Psoas muscle (tissue), 8 donors: ENCODE measurements around the gene SPIRE2. TPM values are rescaled to one million over a fixed set of nuclear protein-coding genes. Genes with fewer than 3 reads are reported as not detected.
A peak's percentile ranks its signal among the peaks of the same experiment; 100 is the strongest.
"Not testable (repeated sequence)": the region's sequence is repeated elsewhere in the genome, so short reads cannot be mapped to it uniquely, and the experiment has no call there.

Experiments
- ATAC-seq, 4 donors: fragments of 200-7000 bp; cut with Tn5 transposase; one replicate each; pipeline ENCODE4 v1.9.1; 2020; ENCODE audit warnings: moderate library complexity in 3 of 4, mild to moderate bottlenecking in 2 of 4
- DNase-seq, 2 donors: peaks; one replicate each; pipeline ENCODE4 v3.0.0-alpha.2; 2020
- H3K27ac ChIP-seq: fragments of 200-600 bp; one replicate; pipeline ENCODE4 v1.8.0; 2022
- H3K27me3 ChIP-seq, 3 donors: fragments of 200-600 bp in 1 of 3; one replicate each; pipeline versions ENCODE4 v1.6.1 to v1.8.0; 2013 to 2022; ENCODE audit warnings: low read length in 2 of 3, mild to moderate bottlenecking in 2 of 3, moderate library complexity in 1 of 3; ENCODE audit not compliant: insufficient read depth in 3 of 3
- H3K36me3 ChIP-seq, 2 donors: fragments of 200-600 bp in 1 of 2; one replicate each; pipeline versions ENCODE4 v1.6.1 to v1.8.0; 2013 to 2022; ENCODE audit warnings: low read depth in 1 of 2, mild to moderate bottlenecking in 1 of 2, moderate library complexity in 1 of 2; ENCODE audit not compliant: insufficient read depth in 1 of 2
- H3K4me1 ChIP-seq: fragments of 200-600 bp; one replicate; pipeline ENCODE4 v1.8.0; 2022
- H3K4me3 ChIP-seq: fragments of 200-600 bp; one replicate; pipeline ENCODE4 v1.8.0; 2022; ENCODE audit warnings: mild to moderate bottlenecking
- H3K9me3 ChIP-seq: fragments of 200-600 bp; one replicate; pipeline ENCODE4 v1.8.0; 2022
- CTCF ChIP-seq: fragments of 200-600 bp; IDR thresholded peaks from one replicate; pipeline ENCODE4 v1.8.0; 2022; ENCODE audit warnings: antibody characterized with exemption
- WGBS, 3 donors: extraction: QIAGEN DNeasy Blood & Tissue Kit; methylation state at CpG; one replicate each; pipeline versions ENCODE4 v1.1.6 to v1.1.7; 2013; 5-methylcytosine and 5-hydroxymethylcytosine counted together
- intact Hi-C, 2 donors: fragments of 100-400 bp; cut with DNase I; formaldehyde crosslinking; loops; one replicate each; pipeline versions ENCODE4 v1.11.0 to v1.14.2; 2022
- long read RNA-seq, 2 donors: library from polyadenylated mRNA; unstranded; transcript quantifications; one replicate each; pipeline ENCODE4 v2.0.0, GENCODE V29; 2021
- polyA plus RNA-seq, 3 donors: library from polyadenylated mRNA; stranded (reverse); fragments of 200-250 nt; gene quantifications; one replicate each; pipeline ENCODE4 v1.2.3, GENCODE V29; 2013
- total RNA-seq, 4 donors: library from RNA; stranded (reverse); fragmentation: NEBNext Ultra II Directional in 2 of 4; extraction: Animal tissue kit (Norgen Biotek cat#: 25700) in 2 of 4; gene quantifications; one replicate each; pipeline versions ENCODE4 v1.2.1 to v1.2.4, GENCODE V29; 2021 to 2023
- donor health status: healthy with polysubstance abuse.
- donor health status: DM: no; HTN: no; CAD: no; lungs with moderate emphysema.
- donor health status: Bipolar disorder and iron deficiency.
- donor health status: healthy.
- donor health status: DM: yes; HTN: yes; CAD: no.
- donor health status: DM: no; HTN: no; CAD: no.
- donor health status: DM: no; HTN: no; CAD: no.
- donor health status: DM: yes; HTN: yes; CAD: no.

The SPIRE2 gene
- under 1 TPM in 3 of 4 donors, not detected in 1; 0.14 to 0.47 (median 0.22) TPM for total RNA-seq
- under 1 TPM; 0.18 to 0.48 (median 0.27) TPM for polyA plus RNA-seq
- long read RNA-seq, donor 1, result 0 reads
- long read RNA-seq, donor 2, result 0 reads

DNA sequence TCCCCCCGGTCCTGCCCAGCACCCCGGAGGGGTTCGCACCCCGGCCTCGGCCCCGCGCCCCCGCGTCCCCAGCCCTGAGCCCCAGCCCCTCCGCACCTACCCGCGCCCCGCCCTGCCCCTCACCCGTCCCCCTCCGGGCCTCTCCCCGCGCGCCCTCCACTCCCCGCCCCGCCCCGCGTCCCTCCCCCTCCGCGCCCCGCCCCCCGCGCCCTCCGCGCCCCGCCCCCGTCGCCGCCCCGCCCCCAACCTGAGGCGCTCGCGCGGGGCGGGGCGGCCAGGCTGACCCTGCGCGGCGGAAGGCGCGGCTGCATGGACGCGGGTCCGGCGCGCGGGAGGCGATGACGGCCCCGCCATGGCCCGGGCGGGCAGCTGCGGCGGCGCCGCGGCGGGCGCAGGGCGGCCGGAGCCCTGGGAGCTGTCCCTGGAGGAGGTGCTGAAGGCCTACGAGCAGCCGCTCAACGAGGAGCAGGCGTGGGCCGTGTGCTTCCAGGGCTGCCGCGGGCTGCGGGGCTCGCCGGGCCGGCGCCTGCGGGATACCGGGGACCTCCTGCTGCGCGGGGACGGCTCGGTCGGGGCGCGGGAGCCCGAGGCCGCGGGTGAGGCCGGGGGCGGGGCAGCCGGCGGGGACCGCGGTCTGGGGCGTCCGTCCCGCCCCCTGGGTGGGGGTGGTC is at the start of gene SPIRE2:
Gene SPIRE2, plus strand, starts transcription at position 277 of the 671 bp plus-strand sequence. Its CDS starts 76 bp downstream, at position 353.
- peak; percentile 81 to 93 (median 86) for ATAC-seq
- intact Hi-C loops, result no loop called here
- WGBS, 3 donors, result 1 to 2% (median 2%) methylated on average over 15 to 83 of the region's 98 CpGs
- peak; percentile 69 to 84 for DNase-seq
- Histone ChIP-seq H3K27me3 (peaks cover 0 to 37% (median 2%) of the 10 kb centered on the region in 3 donors), H3K4me1 (no peaks in the 10 kb centered on the region), H3K36me3 (no peaks in the 10 kb centered on the region), H3K27ac (no peak within 1 kb of the TSS), H3K9me3 (no peaks in the 10 kb centered on the region), H3K4me3 (peak within 1 kb of the TSS; percentile 59)
- no peak for TF ChIP-seq CTCF

DNA sequence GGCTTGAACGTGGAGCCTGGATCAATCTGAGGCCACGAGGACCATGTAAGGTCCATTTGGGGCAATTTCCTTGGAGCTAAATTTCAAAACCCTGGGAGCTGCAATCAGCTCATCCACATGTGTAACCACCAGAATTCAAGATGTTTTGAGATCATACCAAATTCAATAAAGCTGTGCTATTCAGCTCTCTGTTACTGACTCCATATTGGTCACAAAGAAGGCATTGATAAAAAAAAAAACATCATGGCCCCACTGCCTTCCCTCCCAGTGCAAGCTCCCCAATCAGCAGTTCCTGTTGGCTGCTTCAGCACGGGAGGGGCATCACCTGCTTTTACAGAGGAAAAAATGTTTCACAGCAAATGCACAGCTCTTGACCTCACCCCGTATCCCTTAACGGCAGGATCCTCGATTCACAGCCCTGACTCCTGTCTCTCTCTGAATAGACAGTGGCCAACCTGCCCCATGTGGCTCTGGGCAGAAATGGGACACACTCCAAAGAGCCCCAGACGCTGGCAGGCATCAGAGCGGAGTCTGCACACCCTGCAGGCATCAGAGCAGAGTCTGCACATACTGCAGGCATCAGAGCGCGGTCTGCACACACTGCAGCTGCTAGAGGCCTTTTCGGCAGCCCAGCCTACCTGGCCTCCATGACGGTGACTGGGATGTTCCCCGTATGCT is 48.9 kb upstream of the SPIRE2 start:
- no peak for TF ChIP-seq CTCF

GRCh38 chr16:89779909-89780305 is 48.4 kb upstream of the SPIRE2 start:
- TF ChIP-seq CTCF, result no peak

More for the DNA sequence above, 48.9 kb upstream of the SPIRE2 start:
- no peak for ATAC-seq
- DNase-seq, result no peak
- Histone ChIP-seq H3K36me3 (no peaks in the 10 kb centered on the region), H3K9me3 (no peaks in the 10 kb centered on the region), H3K4me1 (no peaks in the 10 kb centered on the region), H3K4me3 (no peak overlapping the region), H3K27ac (no peak overlapping the region), H3K27me3 (no peaks in the 10 kb centered on the region)
- WGBS, 3 donors, result 87 to 89% (median 88%) methylated on average over 13 of the region's 13 CpGs
- intact Hi-C loops, result no loop called here

DNA sequence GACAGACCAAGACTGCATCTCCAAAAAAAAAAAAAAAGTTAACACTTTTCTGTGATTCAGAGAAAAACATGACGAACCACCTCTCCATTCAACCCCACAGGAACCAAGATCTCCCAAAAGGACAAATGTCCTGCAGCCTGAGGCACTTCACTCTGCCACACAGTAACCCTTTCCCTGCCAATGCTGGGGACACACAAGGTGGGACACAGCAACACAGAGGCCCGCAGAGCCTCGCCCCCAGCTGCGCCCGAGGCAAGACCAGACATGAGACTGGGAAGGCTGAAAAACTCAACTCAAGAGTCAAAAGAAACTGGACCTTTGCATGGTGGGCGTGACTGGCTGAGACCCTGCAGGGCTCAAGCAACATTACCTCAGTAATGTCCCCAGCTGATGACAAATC is 45.8 kb upstream of the SPIRE2 start:
- ATAC-seq (no peak), DNase-seq (no peak)
- TF ChIP-seq CTCF, result no peak
- H3K27me3 ChIP-seq, result no peaks in the 10 kb centered on the region
- H3K4me3 ChIP-seq, result no peak overlapping the region
- H3K36me3 ChIP-seq, result no peaks in the 10 kb centered on the region
- no peak overlapping the region for H3K27ac ChIP-seq
- 87 to 97% (median 95%) methylated on average over 6 of the region's 6 CpGs for WGBS, 3 donors
- no peaks in the 10 kb centered on the region for H3K9me3 ChIP-seq
- no peaks in the 10 kb centered on the region for H3K4me1 ChIP-seq
- intact Hi-C loops, result no loop called here

More at GRCh38 chr16:89779909-89780305, 48.4 kb upstream of the SPIRE2 start:
- intact Hi-C loops, result no loop called here
- 91 to 98% (median 95%) methylated on average over 6 of the region's 6 CpGs for WGBS, 3 donors
- Histone ChIP-seq H3K36me3 (no peaks in the 10 kb centered on the region), H3K27me3 (no peaks in the 10 kb centered on the region), H3K27ac (no peak overlapping the region), H3K9me3 (no peaks in the 10 kb centered on the region), H3K4me3 (no peak overlapping the region), H3K4me1 (no peaks in the 10 kb centered on the region)
- ATAC-seq, result no peak
- no peak for DNase-seq

DNA sequence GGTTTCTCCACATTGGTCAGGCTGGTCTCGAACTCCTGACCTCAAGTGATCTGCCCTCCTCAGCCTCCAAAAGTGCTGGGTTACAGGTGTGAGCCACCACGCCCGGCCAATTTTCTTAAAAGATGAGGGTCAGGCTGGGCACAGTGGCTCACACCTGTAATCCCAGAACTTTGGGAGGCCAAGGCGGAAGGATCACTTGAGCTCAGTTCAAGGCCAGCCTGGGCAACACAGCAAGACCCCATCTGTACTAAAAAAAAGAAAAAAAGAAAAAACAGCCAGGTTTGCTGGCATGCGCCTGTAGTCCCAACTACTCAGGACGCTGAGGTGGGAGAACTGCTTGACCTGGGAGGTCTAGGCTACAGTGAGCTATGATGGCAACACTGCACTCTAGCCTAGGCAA is 44.3 kb upstream of the SPIRE2 start:
- intact Hi-C loops, DNase-seq: not testable (repeated sequence)
- 92 to 95% (median 93%) methylated on average over 6 of the region's 6 CpGs for WGBS, 3 donors

More for the DNA sequence above, 44.3 kb upstream of the SPIRE2 start:
- not testable (repeated sequence) for H3K27ac ChIP-seq, H3K36me3 ChIP-seq, H3K4me3 ChIP-seq, ATAC-seq, H3K9me3 ChIP-seq, H3K27me3 ChIP-seq, H3K4me1 ChIP-seq
